A549 (cell line): ENCODE measurements around the gene APOBEC3H. TPM values are rescaled to one million over a fixed set of nuclear protein-coding genes. Genes with fewer than 3 reads are reported as not detected.

ENCODE experiments used
- ATAC-seq, 2 experiments: fragments of 200-7000 bp in 1 of 2; fragments of >200 bp in 1 of 2; cut with Nextera tagmentation in 1 of 2; cut with Tn5 transposase in 1 of 2; 3 replicates each; pipeline versions ENCODE4 v1.8.0 to v1.9.1; 2018 to 2020; ENCODE audit warnings: mild to moderate bottlenecking in 1 of 2, moderate library complexity in 1 of 2
- CTCF ChIA-PET: fragments of 300-600 bp; sonication (Branson Sonifier 250); formaldehyde crosslinking; extraction: SDS; loops from one replicate; lab custom pipeline; 2021; ENCODE audit warnings: antibody characterized with exemption, inconsistent platforms; lab: Yijun Ruan, JAX
- POLR2A ChIA-PET: fragments of 350-600 bp; formaldehyde crosslinking; extraction: SDS; loops from one replicate; lab custom pipeline; 2021; ENCODE audit warnings: antibody characterized with exemption, inconsistent platforms; lab: Yijun Ruan, JAX
- DNase-seq, 2 experiments: peaks; one replicate each; pipeline versions ENCODE4 v3.0.0 to v3.0.0-alpha.2; 2011 to 2016; ENCODE audit warnings: low read depth in 1 of 2, low spot score in 1 of 2
- FAIRE-seq: peaks from 2 replicates; lab custom pipeline; 2011; peaks lifted over from hg19 to GRCh38; lab: Jason Lieb, UNC
- H3K27ac ChIP-seq, 2 experiments: fragments of >200 bp; sonication (Bioruptor Twin); formaldehyde crosslinking; 3 replicates each; pipeline ENCODE4 v1.5.1; 2016 to 2017
- H3K4me1 ChIP-seq: fragments of >200 bp; sonication (Bioruptor Twin); formaldehyde crosslinking; 3 replicates; pipeline ENCODE4 v1.6.1; 2016
- H3K4me2 ChIP-seq: fragments of >200 bp; sonication (Bioruptor Twin); formaldehyde crosslinking; 3 replicates; pipeline ENCODE4 v1.6.1; 2016
- H3K4me3 ChIP-seq: fragments of >200 bp; sonication (Bioruptor Twin); formaldehyde crosslinking; 3 replicates; pipeline ENCODE4 v1.5.1; 2016
- H3K9me3 ChIP-seq: fragments of >200 bp; sonication (Bioruptor Twin); formaldehyde crosslinking; 3 replicates; pipeline ENCODE4 v1.6.1; 2016
- ATOH8 ChIP-seq: fragments of 250-450 bp; sonication (Bioruptor Pico); IDR thresholded peaks from 2 replicates; pipeline ENCODE4 v1.5.0; 2020; ENCODE audit warnings: low read depth, mild to moderate bottlenecking, moderate library complexity
- BHLHE40 ChIP-seq: IDR thresholded peaks from 2 replicates; pipeline ENCODE4 v1.6.1; 2012; ENCODE audit warnings: low read depth, low read length, inconsistent platforms
- CBX2 ChIP-seq: fragments of 200-600 bp; sonication (generic); IDR thresholded peaks from 2 replicates; pipeline ENCODE4 v1.6.1; 2016; ENCODE audit warnings: low read depth, mild to moderate bottlenecking, borderline replicate concordance
- CHD2 ChIP-seq: fragments of 150-350 bp; IDR thresholded peaks from 2 replicates; pipeline ENCODE4 v1.6.1; 2014; ENCODE audit warnings: low read length; ENCODE audit not compliant: partially characterized antibody
- CHD4 ChIP-seq: fragments of 200-600 bp; sonication (generic); IDR thresholded peaks from 2 replicates; pipeline ENCODE4 v1.6.1; 2016; ENCODE audit warnings: antibody characterized with exemption, mild to moderate bottlenecking, borderline replicate concordance
- FOSL2 ChIP-seq, 2 experiments: fragments of 450-650 bp in 1 of 2; fragments of >200 bp in 1 of 2; sonication (Bioruptor Twin) in 1 of 2; formaldehyde crosslinking; IDR thresholded peaks; 2 replicates each; pipeline versions ENCODE4 v1.5.0 to v1.6.1; 2016 to 2020; ENCODE audit warnings: mild to moderate bottlenecking in 1 of 2, moderate library complexity in 1 of 2
- GATA3 ChIP-seq: IDR thresholded peaks from 2 replicates; pipeline ENCODE4 v1.6.1; 2012; ENCODE audit warnings: borderline replicate concordance
- HDAC2 ChIP-seq: fragments of 200-600 bp; sonication (generic); IDR thresholded peaks from 2 replicates; pipeline ENCODE4 v1.6.1; 2016
- HOXB13 ChIP-seq: fragments of 250-450 bp; sonication (Bioruptor Pico); IDR thresholded peaks from 2 replicates; pipeline ENCODE4 v1.5.0; 2020; ENCODE audit warnings: low read depth, mild to moderate bottlenecking, moderate library complexity
- JUNB ChIP-seq: fragments of >200 bp; sonication (Bioruptor Twin); formaldehyde crosslinking; IDR thresholded peaks from 2 replicates; pipeline ENCODE4 v1.6.1; 2016
- KDM1A ChIP-seq: fragments of 200-600 bp; sonication (generic); IDR thresholded peaks from 2 replicates; pipeline ENCODE4 v1.6.1; 2016; ENCODE audit warnings: low read depth, mild to moderate bottlenecking
- MAX ChIP-seq: IDR thresholded peaks from 2 replicates; pipeline ENCODE4 v1.6.1; 2012
- MYC ChIP-seq: IDR thresholded peaks from 2 replicates; pipeline ENCODE4 v1.6.1; 2012; ENCODE audit warnings: mild to moderate bottlenecking, inconsistent platforms, low read length, improper control_type of control experiment, borderline replicate concordance
- POLR2A ChIP-seq: IDR thresholded peaks from 2 replicates; pipeline ENCODE4 v1.6.1; 2012; ENCODE audit warnings: mild to moderate bottlenecking, low read length
- RCOR1 ChIP-seq: fragments of 150-350 bp; IDR thresholded peaks from 2 replicates; pipeline ENCODE4 v1.6.1; 2014; ENCODE audit warnings: antibody characterized with exemption, low read length, low read depth
- RNF2 ChIP-seq: fragments of 200-600 bp; sonication (generic); IDR thresholded peaks from 2 replicates; pipeline ENCODE4 v1.6.1; 2016; ENCODE audit warnings: low read depth, mild to moderate bottlenecking, antibody characterized with exemption, moderate library complexity, borderline replicate concordance
- SMC3 ChIP-seq: fragments of >200 bp; sonication (Bioruptor Twin); formaldehyde crosslinking; IDR thresholded peaks from 3 replicates; pipeline ENCODE4 v1.6.1; 2018; ENCODE audit warnings: inconsistent platforms
- SREBF2 ChIP-seq: fragments of 450-650 bp; IDR thresholded peaks from 2 replicates; pipeline ENCODE4 v1.6.1; 2014; ENCODE audit warnings: mild to moderate bottlenecking, moderate library complexity
- TFCP2L1 ChIP-seq: fragments of 250-450 bp; sonication (Bioruptor Pico); IDR thresholded peaks from 2 replicates; pipeline ENCODE4 v1.5.0; 2021; ENCODE audit warnings: mild to moderate bottlenecking
- TP53 ChIP-seq: fragments of 250-450 bp; sonication (Bioruptor Pico); IDR thresholded peaks from 2 replicates; pipeline ENCODE4 v1.5.0; 2021; ENCODE audit warnings: mild to moderate bottlenecking, moderate library complexity
- ZC3H11A ChIP-seq: fragments of 450-650 bp; IDR thresholded peaks from 2 replicates; pipeline ENCODE4 v1.6.1; 2014; ENCODE audit warnings: antibody characterized with exemption, mild to moderate bottlenecking
- ZSCAN20 ChIP-seq: fragments of 250-450 bp; sonication (Bioruptor Pico); IDR thresholded peaks from 2 replicates; pipeline ENCODE4 v1.8.0; 2022; ENCODE audit warnings: mild to moderate bottlenecking, moderate library complexity
- WGBS: methylation state at CpG from one replicate; pipeline ENCODE4 v1.1.6; 2017; ENCODE audit errors: missing lambda C conversion rate; 5-methylcytosine and 5-hydroxymethylcytosine counted together
- polyA plus RNA-seq, 4 experiments: library from polyadenylated mRNA; depleted of rRNA in 3 of 4; stranded (reverse); fragments of >200 nt; fragmentation: RNase III in 1 of 4; extraction: RNeasy Plus Mini Kit Qiagen cat#74134 plus additional on column Dnase treatment in 1 of 4; gene quantifications; 2 replicates in 3 of 4; 3 replicates in 1 of 4; pipeline ENCODE4 v1.2.3, GENCODE V29; 2011 to 2017
- TF ChIP-seq, protein P1 (sequence below): fragments of >200 bp; sonication (Bioruptor Twin); formaldehyde crosslinking; IDR thresholded peaks from 3 replicates; pipeline ENCODE4 v1.6.1; 2016

The APOBEC3H gene
- polyA plus RNA-seq, 2 of the 4 experiments (the other 2 are of a cell fraction), result 0.39 to 0.43 TPM

GRCh38 chr22:39108487-39108886 is 11.4 kb downstream of the APOBEC3H start (continued):
- no peak for TF ChIP-seq RNF2

- no peak overlapping the region for H3K4me3 ChIP-seq
- no peak overlapping the region for H3K27ac ChIP-seq
- TF ChIP-seq TFCP2L1 (no peak), RCOR1 (no peak), BHLHE40 (no peak), SREBF2 (no peak), MAX (no peak), CBX2 (no peak)
- TF ChIP-seq, protein P1, sequence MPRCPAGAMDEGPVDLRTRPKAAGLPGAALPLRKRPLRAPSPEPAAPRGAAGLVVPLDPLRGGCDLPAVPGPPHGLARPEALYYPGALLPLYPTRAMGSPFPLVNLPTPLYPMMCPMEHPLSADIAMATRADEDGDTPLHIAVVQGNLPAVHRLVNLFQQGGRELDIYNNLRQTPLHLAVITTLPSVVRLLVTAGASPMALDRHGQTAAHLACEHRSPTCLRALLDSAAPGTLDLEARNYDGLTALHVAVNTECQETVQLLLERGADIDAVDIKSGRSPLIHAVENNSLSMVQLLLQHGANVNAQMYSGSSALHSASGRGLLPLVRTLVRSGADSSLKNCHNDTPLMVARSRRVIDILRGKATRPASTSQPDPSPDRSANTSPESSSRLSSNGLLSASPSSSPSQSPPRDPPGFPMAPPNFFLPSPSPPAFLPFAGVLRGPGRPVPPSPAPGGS, result no peak
- CTCF ChIA-PET, result no interaction called here
- WGBS, result 90% methylated on average over 9 of the region's 9 CpGs
- ATAC-seq (no peak), FAIRE-seq (no peak), DNase-seq (no peak)
- H3K4me2 ChIP-seq, result no peak overlapping the region
- H3K9me3 ChIP-seq, result no peaks in the 10 kb centered on the region
- POLR2A ChIA-PET, result no interaction called here
- no peaks in the 10 kb centered on the region for H3K4me1 ChIP-seq
Observed at GRCh38 chr22:39109361-39109760, 12.3 kb downstream of the APOBEC3H start.

- DNase-seq, result no peak
- TF ChIP-seq MYC, result no peak
- no peak for TF ChIP-seq GATA3
- TF ChIP-seq, protein P1, result no peak
- TF ChIP-seq TP53 (CRISPR knock-in tag), result no peak
- no peak for TF ChIP-seq ZC3H11A
- no peak for TF ChIP-seq HDAC2
- TF ChIP-seq CHD4, result no peak
- no peak for TF ChIP-seq ATOH8 (CRISPR knock-in tag)
- TF ChIP-seq ZSCAN20 (CRISPR knock-in tag), result no peak
- FAIRE-seq, result no peak
- ChIA-PET POLR2A (no interaction called here), CTCF (interaction anchor here (1.1 to 1.2 kb wide), 2 partner anchors 78 to 170 kb away, joined by 3 read pairs; no protein-coding TSS in a partner anchor)
- no peak overlapping the region for H3K4me3 ChIP-seq
- no peak for ATAC-seq
- H3K4me2 ChIP-seq, result no peak overlapping the region
- H3K27ac ChIP-seq, result no peak overlapping the region
- WGBS, result 70% methylated on average over 15 of the region's 15 CpGs
- H3K4me1 ChIP-seq, result no peaks in the 10 kb centered on the region
- H3K9me3 ChIP-seq, result no peaks in the 10 kb centered on the region
Observed at GRCh38 chr22:39110631-39111561, 13.9 kb downstream of the APOBEC3H start.

GRCh38 chr22:39114112-39114511 is 17.1 kb downstream of the APOBEC3H start:
- Histone ChIP-seq H3K27ac (no peak overlapping the region), H3K4me1 (peaks cover 2% of the 10 kb centered on the region; the same call in 1 of the 3 replicates), H3K9me3 (no peaks in the 10 kb centered on the region), H3K4me2 (no peak overlapping the region), H3K4me3 (no peak overlapping the region)
- no peak for TF ChIP-seq KDM1A
- no peak for TF ChIP-seq ATOH8 (CRISPR knock-in tag)
- TF ChIP-seq POLR2A, result no peak
- no peak for TF ChIP-seq CHD2
- no peak for TF ChIP-seq TFCP2L1
- TF ChIP-seq FOSL2 (IDR thresholded peaks at IDR 0.05), result no peak
- no peak for TF ChIP-seq FOSL2 (CRISPR knock-in tag; IDR thresholded peaks at IDR 0.05)
- no peak for TF ChIP-seq SMC3
- no peak for TF ChIP-seq ZC3H11A
- TF ChIP-seq HOXB13 (CRISPR knock-in tag), result no peak
- TF ChIP-seq MAX, result no peak
- TF ChIP-seq JUNB, result no peak
- no peak for TF ChIP-seq RNF2
- FAIRE-seq (no peak), DNase-seq (no peak), ATAC-seq (no peak)
- WGBS, result 38% methylated on average over 6 of the region's 6 CpGs
- ChIA-PET CTCF (interaction anchor here (1.0 to 1.7 kb wide), 5 partner anchors 8 to 245 kb away, joined by 3 to 6 read pairs (median 3); no protein-coding TSS in a partner anchor), POLR2A (no interaction called here)
